Activated T-cell treated with anti-CD3 and anti-CD28 coated beads for 1 hour (primary cell): ENCODE data around the gene TLE1.

Experiments used
- DNase-seq: peaks from one replicate; pipeline ENCODE4 v3.0.0-alpha.2; 2020; ENCODE audit warnings: low read depth

Gene TLE1

GRCh38 chr9:81686614-81687520 lies 2.5 kb downstream of the TLE1 start:
- peak; percentile 22 for DNase-seq

GRCh38 chr9:81685763-81686613 lies 3.4 kb downstream of the TLE1 start:
- no peak for DNase-seq

GRCh38 chr9:81684635-81685034 lies 4.7 kb downstream of the TLE1 start:
- DNase-seq = no peak

GRCh38 chr9:81683704-81684103 lies 5.6 kb downstream of the TLE1 start:
- DNase-seq = no peak

GRCh38 chr9:81683238-81683637 lies 6.1 kb downstream of the TLE1 start:
- no peak for DNase-seq

GRCh38 chr9:81682797-81683196 lies 6.5 kb downstream of the TLE1 start:
- no peak for DNase-seq

- no peak for DNase-seq
Observed at GRCh38 chr9:81682177-81682576, 7.2 kb downstream of the TLE1 start.

- no peak for DNase-seq
Observed at GRCh38 chr9:81680506-81680905, 8.8 kb downstream of the TLE1 start.

- DNase-seq = no peak
Observed at GRCh38 chr9:81680006-81680405, 9.3 kb downstream of the TLE1 start.

GRCh38 chr9:81678088-81678487 lies 11.3 kb downstream of the TLE1 start:
- DNase-seq = no peak

- DNase-seq = no peak
Observed at GRCh38 chr9:81676395-81676794, 13.0 kb downstream of the TLE1 start.

- DNase-seq = no peak
Observed at GRCh38 chr9:81673310-81673709, 16.0 kb downstream of the TLE1 start.

- no peak for DNase-seq
Observed at GRCh38 chr9:81671880-81672280, 17.5 kb downstream of the TLE1 start.

- no peak for DNase-seq
Observed at GRCh38 chr9:81669866-81670265, 19.5 kb downstream of the TLE1 start.

- no peak for DNase-seq
Observed at GRCh38 chr9:81669041-81669651, 20.2 kb downstream of the TLE1 start.

- DNase-seq = no peak
Observed at GRCh38 chr9:81666123-81666522, 23.2 kb downstream of the TLE1 start.

GRCh38 chr9:81665322-81665871 lies 23.9 kb downstream of the TLE1 start:
- no peak for DNase-seq

- DNase-seq = no peak
Observed at GRCh38 chr9:81664638-81665222, 24.6 kb downstream of the TLE1 start.

GRCh38 chr9:81661339-81661738 lies 28.0 kb downstream of the TLE1 start:
- no peak for DNase-seq

GRCh38 chr9:81656871-81657337 lies 32.4 kb downstream of the TLE1 start:
- DNase-seq = no peak

- DNase-seq = no peak
Observed at GRCh38 chr9:81656004-81656403, 33.3 kb downstream of the TLE1 start.

GRCh38 chr9:81653240-81653639 lies 36.1 kb downstream of the TLE1 start:
- no peak for DNase-seq
